Measurements from ENCODE around the gene UCN2. TPM values are rescaled to one million over a fixed set of nuclear protein-coding genes. Genes with fewer than 3 reads are reported as not detected.

Gene UCN2
- total RNA-seq, 4 donors from 2014 or later, result not detected

GRCh38 chr3:48588230-48588629 is 24.6 kb upstream of the UCN2 start:
- Histone ChIP-seq H3K36me3 (no peaks in the 10 kb centered on the region), H3K4me3 (no peak overlapping the region), H3K9me3 (no peaks in the 10 kb centered on the region), H3K27ac (no peak overlapping the region), H3K27me3 (no peaks in the 10 kb centered on the region), H3K4me1 (no peaks in the 10 kb centered on the region)
- intact Hi-C loops (cut with DNase I; ENCODE audit: low total_unique reads) (no loop called here), in situ Hi-C loops (cut with MboI; ENCODE audit: low sequenced_read_pairs in 4 of 4) (no loop called here)
- ATAC-seq, result no peak
- TF ChIP-seq, protein P1, sequence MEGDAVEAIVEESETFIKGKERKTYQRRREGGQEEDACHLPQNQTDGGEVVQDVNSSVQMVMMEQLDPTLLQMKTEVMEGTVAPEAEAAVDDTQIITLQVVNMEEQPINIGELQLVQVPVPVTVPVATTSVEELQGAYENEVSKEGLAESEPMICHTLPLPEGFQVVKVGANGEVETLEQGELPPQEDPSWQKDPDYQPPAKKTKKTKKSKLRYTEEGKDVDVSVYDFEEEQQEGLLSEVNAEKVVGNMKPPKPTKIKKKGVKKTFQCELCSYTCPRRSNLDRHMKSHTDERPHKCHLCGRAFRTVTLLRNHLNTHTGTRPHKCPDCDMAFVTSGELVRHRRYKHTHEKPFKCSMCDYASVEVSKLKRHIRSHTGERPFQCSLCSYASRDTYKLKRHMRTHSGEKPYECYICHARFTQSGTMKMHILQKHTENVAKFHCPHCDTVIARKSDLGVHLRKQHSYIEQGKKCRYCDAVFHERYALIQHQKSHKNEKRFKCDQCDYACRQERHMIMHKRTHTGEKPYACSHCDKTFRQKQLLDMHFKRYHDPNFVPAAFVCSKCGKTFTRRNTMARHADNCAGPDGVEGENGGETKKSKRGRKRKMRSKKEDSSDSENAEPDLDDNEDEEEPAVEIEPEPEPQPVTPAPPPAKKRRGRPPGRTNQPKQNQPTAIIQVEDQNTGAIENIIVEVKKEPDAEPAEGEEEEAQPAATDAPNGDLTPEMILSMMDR (IDR thresholded peaks at IDR 0.05 in 4 of 5, conservative IDR thresholded peaks at IDR 0.05 in 1 of 5), result no peak
- TF ChIP-seq POLR2A (IDR thresholded peaks at IDR 0.05), result no peak
- DNase-seq, result no peak

DNA sequence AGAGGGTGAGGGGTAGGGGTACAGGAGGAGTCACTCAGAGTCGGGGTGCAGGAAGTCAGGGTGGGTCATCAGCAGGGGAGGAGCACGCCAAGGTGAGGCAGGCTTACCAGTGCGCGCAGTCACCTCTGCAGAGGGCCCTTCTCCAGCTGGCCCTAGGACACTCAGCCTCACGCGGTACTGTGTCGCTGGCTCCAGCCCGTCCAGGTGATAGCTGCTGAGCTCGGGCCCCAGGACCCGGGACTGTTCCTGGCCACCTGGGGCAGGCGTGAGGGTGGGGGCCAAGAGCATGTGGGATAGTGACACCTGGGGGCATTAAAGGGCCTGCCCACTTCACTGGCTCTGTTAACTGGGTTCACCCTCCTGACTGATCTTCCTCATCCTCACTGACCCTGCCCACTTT is 24.1 kb upstream of the UCN2 start:
- intact Hi-C loops (cut with DNase I; ENCODE audit: low total_unique reads), result no loop called here

DNA sequence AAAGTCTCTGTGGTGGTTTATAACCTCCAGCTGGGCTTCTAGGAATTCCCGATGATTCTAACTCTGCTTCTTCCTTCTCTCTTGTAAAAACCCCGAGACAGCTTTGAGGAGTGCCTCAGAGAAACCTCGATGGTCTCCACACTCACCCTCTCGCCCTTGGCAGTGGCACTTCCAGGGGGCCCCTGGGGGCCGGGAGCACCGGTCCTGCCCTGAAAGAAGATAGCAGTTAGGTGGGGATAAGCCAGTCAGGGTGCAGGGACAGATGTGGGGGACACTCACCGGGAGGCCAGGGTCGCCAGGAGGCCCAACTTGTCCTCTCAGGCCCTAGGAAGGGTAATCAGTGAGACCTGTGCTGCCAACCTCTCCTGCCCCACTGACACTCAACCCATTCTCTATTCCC is 21.8 kb upstream of the UCN2 start:
- H3K27ac ChIP-seq, result no peak overlapping the region
- H3K36me3 ChIP-seq, result no peaks in the 10 kb centered on the region
- in situ Hi-C loops (cut with MboI; ENCODE audit: low sequenced_read_pairs in 4 of 4) (no loop called here), intact Hi-C loops (cut with DNase I; ENCODE audit: low total_unique reads) (no loop called here)
- no peak for DNase-seq
- ATAC-seq, result no peak
- no peaks in the 10 kb centered on the region for H3K4me1 ChIP-seq
- TF ChIP-seq, protein P1 (IDR thresholded peaks at IDR 0.05 in 4 of 5, conservative IDR thresholded peaks at IDR 0.05 in 1 of 5), result no peak
- no peak for TF ChIP-seq POLR2A (IDR thresholded peaks at IDR 0.05)
- H3K4me3 ChIP-seq, result no peak overlapping the region
- no peaks in the 10 kb centered on the region for H3K27me3 ChIP-seq
- H3K9me3 ChIP-seq, result no peaks in the 10 kb centered on the region

More for the DNA sequence above, 24.1 kb upstream of the UCN2 start:
- ATAC-seq (no peak), DNase-seq (no peak)
- no peaks in the 10 kb centered on the region for H3K4me1 ChIP-seq
- in situ Hi-C loops (cut with MboI; ENCODE audit: low sequenced_read_pairs in 4 of 4), result no loop called here
- H3K27ac ChIP-seq, result no peak overlapping the region
- no peaks in the 10 kb centered on the region for H3K27me3 ChIP-seq
- no peak overlapping the region for H3K4me3 ChIP-seq
- TF ChIP-seq, protein P1 (IDR thresholded peaks at IDR 0.05 in 4 of 5, conservative IDR thresholded peaks at IDR 0.05 in 1 of 5), result no peak
- TF ChIP-seq POLR2A (IDR thresholded peaks at IDR 0.05), result no peak
- H3K9me3 ChIP-seq, result no peaks in the 10 kb centered on the region
- no peaks in the 10 kb centered on the region for H3K36me3 ChIP-seq

DNA sequence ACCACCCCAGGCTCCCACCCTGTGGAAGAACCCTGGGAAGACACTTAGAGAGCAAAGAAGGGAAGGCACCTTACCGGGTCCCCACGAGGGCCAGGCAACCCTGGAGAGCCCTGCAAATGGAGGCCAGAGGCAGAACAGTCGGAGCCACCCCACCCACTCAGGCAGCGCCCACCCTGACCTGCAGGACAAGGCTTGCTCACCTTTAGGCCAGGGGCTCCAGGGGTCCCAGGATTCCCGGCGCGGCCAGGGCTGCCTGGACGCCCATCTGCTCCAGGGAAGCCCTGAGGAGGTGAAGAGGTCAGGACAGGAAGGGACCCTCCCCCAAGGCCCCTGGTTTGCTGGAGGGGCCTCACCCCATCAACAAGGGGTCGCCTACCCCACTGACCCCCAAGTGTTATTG is 21.3 kb upstream of the UCN2 start:
- Histone ChIP-seq H3K27ac (no peak overlapping the region), H3K9me3 (no peaks in the 10 kb centered on the region), H3K4me1 (no peaks in the 10 kb centered on the region), H3K27me3 (no peaks in the 10 kb centered on the region), H3K36me3 (no peaks in the 10 kb centered on the region), H3K4me3 (no peak overlapping the region)
- intact Hi-C loops (cut with DNase I; ENCODE audit: low total_unique reads) (no loop called here), in situ Hi-C loops (cut with MboI; ENCODE audit: low sequenced_read_pairs in 4 of 4) (no loop called here)
- TF ChIP-seq POLR2A (IDR thresholded peaks at IDR 0.05), result no peak
- TF ChIP-seq, protein P1 (IDR thresholded peaks at IDR 0.05 in 4 of 5, conservative IDR thresholded peaks at IDR 0.05 in 1 of 5), result no peak
- ATAC-seq (no peak), DNase-seq (no peak)
